GM18951 (cell line): ENCODE measurements around the gene MATN4.

Experiments used
- POLR2A ChIP-seq: IDR thresholded peaks from 4 replicates; pipeline ENCODE4 v1.6.1; 2011; ENCODE audit warnings: mild to moderate bottlenecking; ENCODE audit not compliant: insufficient read length, insufficient read depth; ENCODE audit errors: extremely low read depth
- in situ Hi-C: fragments of 300-500 bp; cut with MboI; formaldehyde crosslinking; loops from one replicate; pipeline ENCODE4 v1.12.0; 2022; ENCODE audit warnings: low sequenced_read_pairs, mixed read lengths, inconsistent platforms; ENCODE audit not compliant: unreplicated experiment

MATN4 gene

GRCh38 chr20:45257161-45257560, 50.9 kb downstream of the MATN4 start:
- TF ChIP-seq POLR2A, result no peak
- in situ Hi-C loops, result no loop called here

- in situ Hi-C loops, result no loop called here
- TF ChIP-seq POLR2A, result no peak
Measured at GRCh38 chr20:45254383-45255262, 53.5 kb downstream of the MATN4 start, which contains the start of gene SLPI. TSS of gene SLPI (minus strand) at chr20:45254564. CDS start at chr20:45254543, 21 bp downstream.

GRCh38 chr20:45253261-45253660, 54.8 kb downstream of the MATN4 start:
- in situ Hi-C loops, result no loop called here
- TF ChIP-seq POLR2A, result no peak

GRCh38 chr20:45251884-45252560, 56.1 kb downstream of the MATN4 start:
- in situ Hi-C loops, result no loop called here
- no peak for TF ChIP-seq POLR2A

GRCh38 chr20:45248609-45249008, 59.5 kb downstream of the MATN4 start:
- TF ChIP-seq POLR2A, result no peak
- in situ Hi-C loops, result no loop called here

GRCh38 chr20:45247865-45248264, 60.2 kb downstream of the MATN4 start:
- TF ChIP-seq POLR2A, result no peak
- in situ Hi-C loops, result no loop called here

- no peak for TF ChIP-seq POLR2A
- in situ Hi-C loops, result no loop called here
Measured at GRCh38 chr20:45246109-45246508, 62.0 kb downstream of the MATN4 start.
